HEK293T (cell line): ENCODE results near the gene POU2F3.

Experiments used
- ARNT ChIP-seq: fragments of 450-650 bp; IDR thresholded peaks from 2 replicates; pipeline ENCODE4 v1.6.1; 2017; ENCODE audit warnings: mild to moderate bottlenecking
- BHLHE40 ChIP-seq: fragments of 450-650 bp; IDR thresholded peaks from 2 replicates; pipeline ENCODE4 v1.6.1; 2016; ENCODE audit warnings: mild to moderate bottlenecking, moderate library complexity, borderline replicate concordance
- CTBP1 ChIP-seq: fragments of 450-650 bp; IDR thresholded peaks from 2 replicates; pipeline ENCODE4 v1.6.1; 2016; ENCODE audit warnings: borderline replicate concordance
- ELF4 ChIP-seq: fragments of 450-650 bp; IDR thresholded peaks from 2 replicates; pipeline ENCODE4 v1.6.1; 2017; ENCODE audit warnings: antibody characterized with exemption
- FOXA1 ChIP-seq: fragments of 450-650 bp; IDR thresholded peaks from 2 replicates; pipeline ENCODE4 v1.6.1; 2016; ENCODE audit warnings: mild to moderate bottlenecking
- FOXK2 ChIP-seq: fragments of 450-650 bp; IDR thresholded peaks from 2 replicates; pipeline ENCODE4 v1.6.1; 2016; ENCODE audit warnings: mild to moderate bottlenecking
- FOXM1 ChIP-seq: fragments of 450-650 bp; IDR thresholded peaks from 2 replicates; pipeline ENCODE4 v1.6.1; 2017; ENCODE audit warnings: mild to moderate bottlenecking, borderline replicate concordance
- HDGF ChIP-seq: fragments of 450-650 bp; IDR thresholded peaks from 2 replicates; pipeline ENCODE4 v1.6.1; 2017; ENCODE audit warnings: antibody characterized with exemption, borderline replicate concordance
- SP1 ChIP-seq: fragments of 450-650 bp; IDR thresholded peaks from 2 replicates; pipeline ENCODE4 v1.6.1; 2017
- SUZ12 ChIP-seq: fragments of 450-650 bp; IDR thresholded peaks from 2 replicates; pipeline ENCODE4 v1.6.1; 2016; ENCODE audit warnings: mild to moderate bottlenecking
- TARDBP ChIP-seq: fragments of 450-650 bp; IDR thresholded peaks from 2 replicates; pipeline ENCODE4 v1.6.1; 2016
- ZNF384 ChIP-seq: fragments of 450-650 bp; IDR thresholded peaks from 2 replicates; pipeline ENCODE4 v1.6.1; 2016

DNA sequence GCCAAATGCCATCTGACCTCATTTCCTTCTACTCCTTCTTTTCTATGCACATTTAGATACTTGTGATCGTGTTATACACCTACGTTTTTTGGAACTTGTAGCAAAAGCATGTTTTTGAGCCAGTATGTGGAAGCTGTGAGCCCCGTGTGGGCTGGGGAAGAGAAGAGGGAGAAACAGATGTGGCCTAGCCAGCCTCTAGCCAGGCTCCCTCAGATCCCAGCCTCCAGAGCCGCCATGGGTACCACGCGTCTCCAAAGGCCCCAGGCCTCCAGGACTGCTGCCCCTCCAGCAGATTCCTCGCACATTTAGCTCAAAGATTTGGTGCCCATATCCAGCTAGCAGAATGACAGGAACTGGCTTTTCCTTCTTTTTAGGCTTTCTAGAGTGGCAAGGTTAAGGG is 68.1 kb downstream of the POU2F3 start:
- TF ChIP-seq CTBP1 = no peak
- no peak for TF ChIP-seq BHLHE40
- no peak for TF ChIP-seq FOXA1
- no peak for TF ChIP-seq ARNT
- TF ChIP-seq ZNF384 = no peak
- no peak for TF ChIP-seq TARDBP
- no peak for TF ChIP-seq HDGF
- no peak for TF ChIP-seq FOXM1
- TF ChIP-seq ELF4 = no peak
- TF ChIP-seq SP1 = no peak
- no peak for TF ChIP-seq FOXK2
- TF ChIP-seq SUZ12 = no peak
